SKM-1 (cell line): ENCODE data around the gene IDI2.
"Not testable (repeated sequence)": the region's sequence is repeated elsewhere in the genome, so short reads cannot be mapped to it uniquely, and the experiment has no call there.

Source experiments
- DNase-seq: peaks from one replicate; lab custom pipeline; 2025; ENCODE audit not compliant: unreplicated experiment; lab: John Stamatoyannopoulos, UW

The IDI2 gene

GRCh38 chr10:1025683-1026082, at the start of gene IDI2:
Gene IDI2, minus strand, starts transcription at chr10:1025859. Its CDS starts 1,136 bp downstream, at chr10:1024723.
- DNase-seq, result no peak

- DNase-seq, result no peak
Measured at GRCh38 chr10:1074748-1075308, 49.2 kb upstream of the IDI2 start.

- no peak for DNase-seq
Measured at GRCh38 chr10:1074052-1074747, 48.5 kb upstream of the IDI2 start.

- no peak for DNase-seq
Measured at GRCh38 chr10:1070919-1071318, 45.3 kb upstream of the IDI2 start.

GRCh38 chr10:1068380-1069361, 43.0 kb upstream of the IDI2 start:
- no peak for DNase-seq

- DNase-seq, result not testable (repeated sequence)
Measured at GRCh38 chr10:1066734-1067133, 41.1 kb upstream of the IDI2 start.

GRCh38 chr10:1064964-1065247, 39.2 kb upstream of the IDI2 start:
- no peak for DNase-seq

- DNase-seq, result no peak
Measured at GRCh38 chr10:1063232-1063865, 37.7 kb upstream of the IDI2 start.

- DNase-seq, result no peak
Measured at GRCh38 chr10:1061930-1062774, 36.5 kb upstream of the IDI2 start.

GRCh38 chr10:1059902-1060301, 34.2 kb upstream of the IDI2 start:
- DNase-seq, result no peak

GRCh38 chr10:1058017-1058416, 32.4 kb upstream of the IDI2 start:
- DNase-seq, result no peak

GRCh38 chr10:1057106-1057657, 31.5 kb upstream of the IDI2 start:
- peak; percentile 17 for DNase-seq

GRCh38 chr10:1056326-1057105, 30.9 kb upstream of the IDI2 start, which contains the start of gene WDR37:
Gene WDR37, plus strand, starts transcription at chr10:1056385. Its CDS starts 15,771 bp downstream, at chr10:1072156.
- DNase-seq, result no peak

GRCh38 chr10:1054684-1055083, 29.0 kb upstream of the IDI2 start:
- no peak for DNase-seq

- DNase-seq, result no peak
Measured at GRCh38 chr10:1050554-1050953, 24.9 kb upstream of the IDI2 start.

GRCh38 chr10:1050145-1050544, 24.5 kb upstream of the IDI2 start:
- no peak for DNase-seq

GRCh38 chr10:1049425-1049958, 23.8 kb upstream of the IDI2 start:
- no peak for DNase-seq

- DNase-seq, result peak; percentile 81
Measured at GRCh38 chr10:1048732-1049424, 23.2 kb upstream of the IDI2 start, which contains the start of gene IDI1. Gene IDI1, minus strand, starts transcription at chr10:1049119. Its CDS starts 116 bp downstream, at chr10:1049003.
